ENCODE results near the gene CFAP45.

Gene CFAP45

DNA sequence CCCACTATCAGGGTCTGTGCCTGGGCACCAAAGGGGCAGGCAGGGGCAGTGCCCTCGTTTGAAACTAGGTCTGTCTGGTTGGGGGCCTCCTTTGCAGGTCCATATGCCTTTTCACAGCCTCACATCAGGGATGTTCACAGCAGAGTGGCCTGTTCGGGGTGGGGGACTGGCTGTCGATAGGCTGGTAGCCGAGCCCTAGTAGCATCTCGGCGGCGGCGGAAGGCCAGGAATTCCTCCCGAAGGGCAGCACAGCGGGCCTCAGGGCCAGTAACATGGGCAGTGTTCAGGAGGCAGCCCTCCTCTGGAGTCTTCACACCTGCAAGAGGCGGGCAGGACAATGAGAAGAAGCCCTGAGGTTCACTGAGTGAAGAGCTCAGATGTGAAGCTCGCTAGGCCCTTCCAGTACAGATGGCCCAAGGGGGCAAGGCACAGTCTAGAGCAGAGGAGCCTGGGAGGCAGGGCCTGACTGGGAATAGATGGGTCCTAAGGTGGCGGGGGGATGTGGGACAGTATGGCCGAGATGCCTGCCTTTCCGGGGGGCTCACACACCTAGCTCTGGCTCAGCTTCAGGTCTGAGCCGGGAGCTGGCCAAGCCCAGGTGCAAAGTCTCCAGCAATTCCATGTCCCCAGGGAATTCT lies 27.4 kb upstream of the CFAP45 start:
- H3K36me3 ChIP-seq, result no peaks in the 10 kb centered on the region
- no peak overlapping the region for H3K27ac ChIP-seq
- H3K27me3 ChIP-seq, result no peaks in the 10 kb centered on the region
- no peaks in the 10 kb centered on the region for H3K9me3 ChIP-seq
- peaks cover 0 to 31% (median 18%) of the 10 kb centered on the region in 4 donors for H3K4me1 ChIP-seq
- no peak for DNase-seq
- no peak overlapping the region for H3K4me3 ChIP-seq
- intact Hi-C loops (cut with DNase I; ENCODE audit: low total_unique reads), result loop anchor here (10.0 kb wide), 1 partner anchor 73 kb away; no protein-coding TSS in a partner anchor
- TF ChIP-seq, protein P1, sequence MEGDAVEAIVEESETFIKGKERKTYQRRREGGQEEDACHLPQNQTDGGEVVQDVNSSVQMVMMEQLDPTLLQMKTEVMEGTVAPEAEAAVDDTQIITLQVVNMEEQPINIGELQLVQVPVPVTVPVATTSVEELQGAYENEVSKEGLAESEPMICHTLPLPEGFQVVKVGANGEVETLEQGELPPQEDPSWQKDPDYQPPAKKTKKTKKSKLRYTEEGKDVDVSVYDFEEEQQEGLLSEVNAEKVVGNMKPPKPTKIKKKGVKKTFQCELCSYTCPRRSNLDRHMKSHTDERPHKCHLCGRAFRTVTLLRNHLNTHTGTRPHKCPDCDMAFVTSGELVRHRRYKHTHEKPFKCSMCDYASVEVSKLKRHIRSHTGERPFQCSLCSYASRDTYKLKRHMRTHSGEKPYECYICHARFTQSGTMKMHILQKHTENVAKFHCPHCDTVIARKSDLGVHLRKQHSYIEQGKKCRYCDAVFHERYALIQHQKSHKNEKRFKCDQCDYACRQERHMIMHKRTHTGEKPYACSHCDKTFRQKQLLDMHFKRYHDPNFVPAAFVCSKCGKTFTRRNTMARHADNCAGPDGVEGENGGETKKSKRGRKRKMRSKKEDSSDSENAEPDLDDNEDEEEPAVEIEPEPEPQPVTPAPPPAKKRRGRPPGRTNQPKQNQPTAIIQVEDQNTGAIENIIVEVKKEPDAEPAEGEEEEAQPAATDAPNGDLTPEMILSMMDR (IDR thresholded peaks at IDR 0.05), result no peak

DNA sequence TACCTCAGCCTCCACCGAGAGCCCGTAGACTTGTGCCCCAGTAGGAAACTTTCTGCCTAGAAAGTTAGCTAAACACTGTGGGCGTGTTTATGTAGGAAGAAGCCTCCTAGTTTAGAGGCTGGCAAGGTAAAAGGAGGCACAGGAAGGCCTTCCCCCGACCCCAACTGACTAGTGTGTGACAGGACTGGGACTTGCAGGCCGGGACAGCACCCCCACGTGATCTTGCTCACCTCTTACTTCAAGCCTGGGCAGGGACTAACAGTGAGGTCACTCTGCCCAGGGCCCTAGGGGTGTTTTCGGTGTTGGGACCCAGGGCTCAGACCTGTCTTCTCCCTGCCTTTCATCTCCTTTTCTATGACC lies 25.7 kb upstream of the CFAP45 start:
- Histone ChIP-seq H3K27me3 (no peaks in the 10 kb centered on the region), H3K4me3 (peak overlapping the region; percentile 86 to 99), H3K27ac (peak overlapping the region; percentile 94 to 97), H3K36me3 (peaks cover 0 to 1% (median under 1%) of the 10 kb centered on the region in 3 donors), H3K9me3 (no peaks in the 10 kb centered on the region), H3K4me1 (peaks cover 0 to 42% (median 31%) of the 10 kb centered on the region in 4 donors)
- DNase-seq, result peak in 1 of 2 donors; percentile 43
- TF ChIP-seq, protein P1 (IDR thresholded peaks at IDR 0.05), result no peak
- intact Hi-C loops (cut with DNase I; ENCODE audit: low total_unique reads), result loop anchor here (10.0 kb wide), 1 partner anchor 71 kb away; no protein-coding TSS in a partner anchor

DNA sequence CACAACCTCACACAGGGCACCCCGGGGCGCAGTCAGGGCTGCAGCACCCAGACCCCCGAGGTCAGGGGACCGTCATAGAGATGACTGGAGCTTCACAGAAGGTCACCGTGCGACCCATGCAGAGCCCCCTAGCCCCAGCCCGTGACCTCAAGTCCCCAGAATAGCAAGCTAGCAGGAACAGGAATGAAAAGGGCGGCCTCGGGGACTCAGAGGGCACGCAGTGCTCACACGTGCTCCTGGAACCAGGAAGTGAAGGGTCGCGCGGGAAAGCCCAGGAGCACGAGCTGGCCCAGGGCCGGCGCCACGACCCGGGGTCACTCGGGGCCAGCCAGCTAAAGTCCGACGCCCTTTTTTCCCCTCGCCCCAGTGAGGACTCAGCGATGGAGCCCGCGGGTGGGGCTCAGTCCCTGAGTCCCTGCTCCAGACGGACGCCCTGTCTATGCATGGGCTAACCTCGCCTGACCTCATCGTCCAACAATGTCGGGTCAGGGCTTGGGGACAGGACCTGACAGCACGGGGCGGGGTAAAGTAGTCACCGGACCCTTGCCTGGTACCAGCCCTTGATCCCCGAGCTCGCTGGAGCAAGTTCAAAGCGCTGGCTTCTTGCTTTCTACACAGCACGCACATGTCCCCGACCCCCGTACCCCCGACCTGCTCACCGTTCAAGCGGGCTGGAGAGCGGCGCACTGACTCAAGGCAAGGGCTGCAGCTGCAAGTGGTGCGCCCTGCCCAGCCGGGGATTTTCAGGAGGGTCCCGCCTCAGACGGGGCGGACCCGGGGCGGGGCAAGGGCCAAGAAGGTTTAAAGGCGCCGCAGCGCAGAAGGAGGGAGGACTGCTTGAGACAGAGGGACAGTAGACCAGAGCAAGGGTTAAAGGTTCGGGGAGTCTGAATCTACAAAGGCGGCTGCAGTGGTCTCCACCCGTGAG lies 25.1 kb upstream of the CFAP45 start, which contains the start of gene TAGLN2:
Gene TAGLN2, minus strand, starts transcription at position 717 of the 928 bp plus-strand sequence. CDS start 4,998 bp downstream, outside the sequence.
- TF ChIP-seq, protein P1 (IDR thresholded peaks at IDR 0.05), result no peak
- peak within 1 kb of the TSS; percentile 94 to 97 for H3K27ac ChIP-seq
- H3K27me3 ChIP-seq, result no peaks in the 10 kb centered on the region
- DNase-seq, result peak; percentile 91 to 95
- H3K4me1 ChIP-seq, result peaks cover 0 to 42% (median 31%) of the 10 kb centered on the region in 4 donors
- intact Hi-C loops (cut with DNase I; ENCODE audit: low total_unique reads), result loop anchor here (5.0 to 10.0 kb wide), 2 partner anchors 70 to 157 kb away; partner anchors contain the start of gene KCNJ9
- peak within 1 kb of the TSS; percentile 86 to 99 for H3K4me3 ChIP-seq
- H3K9me3 ChIP-seq, result no peaks in the 10 kb centered on the region
- peaks cover 3 to 7% (median 7%) of the 10 kb centered on the region in 3 donors for H3K36me3 ChIP-seq

DNA sequence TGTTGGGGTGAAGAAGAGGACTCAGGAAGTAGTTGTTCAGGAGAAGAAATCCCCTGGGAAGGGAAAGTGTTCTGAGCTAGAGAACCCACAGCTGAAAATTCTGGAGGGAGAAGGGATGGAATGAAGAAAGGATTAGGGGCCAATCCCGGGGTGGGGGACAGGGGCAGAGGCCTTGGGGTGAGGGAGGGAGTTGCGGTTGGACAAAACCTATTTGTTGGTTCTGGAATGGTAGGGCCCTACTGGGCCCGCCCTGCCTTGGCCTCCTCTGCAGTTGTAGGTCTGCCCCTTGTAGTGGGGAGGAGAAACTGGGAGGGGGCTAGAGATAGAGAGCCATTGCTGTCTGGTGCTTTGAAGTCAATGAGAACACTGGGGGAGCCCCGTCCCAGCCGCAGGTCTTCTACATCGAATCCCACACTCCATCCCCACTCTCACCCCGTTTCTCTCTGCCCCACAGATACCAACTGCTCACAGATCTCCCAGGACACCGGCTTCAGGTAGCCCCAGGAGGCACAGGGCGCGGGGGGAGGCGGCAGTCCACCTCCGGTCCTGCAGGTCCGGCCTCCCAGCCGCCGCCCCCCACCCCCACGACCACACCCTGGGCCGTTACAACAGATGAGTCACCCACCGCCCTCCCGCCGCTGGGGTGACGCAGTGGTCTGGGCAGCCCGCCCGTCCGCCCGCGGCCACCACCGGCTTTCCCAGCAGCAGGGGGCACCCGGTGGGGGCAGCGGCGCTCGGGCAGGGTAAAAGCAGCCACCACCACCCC lies 24.2 kb upstream of the CFAP45 start:
- DNase-seq, result peak; percentile 92 to 96
- TF ChIP-seq, protein P1 (IDR thresholded peaks at IDR 0.05), result peak in 1 of 2 experiments; percentile 20
- H3K27me3 ChIP-seq, result no peaks in the 10 kb centered on the region
- peak overlapping the region; percentile 86 to 99 for H3K4me3 ChIP-seq
- intact Hi-C loops (cut with DNase I; ENCODE audit: low total_unique reads), result loop anchor here (5.0 to 10.0 kb wide), 2 partner anchors 69 to 158 kb away; partner anchors contain the start of gene KCNJ9
- peaks cover 0 to 42% (median 32%) of the 10 kb centered on the region in 4 donors for H3K4me1 ChIP-seq
- peaks cover 11 to 16% (median 16%) of the 10 kb centered on the region in 3 donors for H3K36me3 ChIP-seq
- peak overlapping the region; percentile 94 to 97 for H3K27ac ChIP-seq
- no peaks in the 10 kb centered on the region for H3K9me3 ChIP-seq

All from tibial artery (tissue), 4 donors.